Neural cell (in vitro differentiated cells): ENCODE results near the gene A1BG. TPM values are rescaled to one million over a fixed set of nuclear protein-coding genes. Genes with fewer than 3 reads are reported as not detected.

Experiments
- H2AFZ ChIP-seq: fragments of 200-600, 300-800 bp; sonication (generic), shearing (Covaris generic); 2 replicates; pipeline ENCODE4 v1.6.0; 2014; ENCODE audit warnings: low read depth, mild to moderate bottlenecking, antibody characterized with exemption, low read length, moderate library complexity
- H3F3A ChIP-seq: fragments of 200-600 bp; shearing (Covaris generic); 2 replicates; pipeline ENCODE4 v1.6.1; 2016; ENCODE audit warnings: mild to moderate bottlenecking, moderate library complexity, mixed read lengths, antibody characterized with exemption, low read length; ENCODE audit not compliant: insufficient read depth, poor library complexity, severe bottlenecking
- H3K27ac ChIP-seq: fragments of 200-600, 300-800 bp; sonication (generic), shearing (Covaris generic); 2 replicates; pipeline ENCODE4 v1.5.1; 2014; ENCODE audit warnings: mild to moderate bottlenecking, low read length, moderate library complexity
- H3K27me3 ChIP-seq: fragments of 300-800, 200-600 bp; sonication (generic), shearing (Covaris generic); 2 replicates; pipeline ENCODE4 v1.6.0; 2014; ENCODE audit warnings: mild to moderate bottlenecking, low read depth, low read length, moderate library complexity; ENCODE audit not compliant: insufficient read depth
- H3K36me3 ChIP-seq: fragments of 300-800, 200-600 bp; sonication (generic), shearing (Covaris generic); 2 replicates; pipeline ENCODE4 v1.5.1; 2014; ENCODE audit warnings: mild to moderate bottlenecking, antibody characterized with exemption, low read length, moderate library complexity; ENCODE audit not compliant: insufficient read depth
- H3K4me2 ChIP-seq: fragments of 300-800, 200-600 bp; sonication (generic), shearing (Covaris generic); 2 replicates; pipeline ENCODE4 v1.6.0; 2014; ENCODE audit warnings: mild to moderate bottlenecking, low read length
- H3K4me3 ChIP-seq: fragments of 300-800, 200-600 bp; sonication (generic), shearing (Covaris generic); 2 replicates; pipeline ENCODE4 v1.5.1; 2014; ENCODE audit warnings: mild to moderate bottlenecking, low read length, moderate library complexity
- H3K79me2 ChIP-seq: fragments of 200-600 bp; shearing (Covaris generic); replicated peaks from 2 replicates; pipeline ENCODE4 v1.6.0; 2014; ENCODE audit warnings: mild to moderate bottlenecking, low read length, moderate library complexity; ENCODE audit not compliant: insufficient read depth
- H3K9ac ChIP-seq: fragments of 300-800, 200-600 bp; sonication (generic), shearing (Covaris generic); 2 replicates; pipeline ENCODE4 v1.6.1; 2016; ENCODE audit warnings: mild to moderate bottlenecking, low read length, mixed read lengths
- H3K9me2 ChIP-seq: fragments of 200-600 bp; shearing (Covaris generic); 2 replicates; pipeline ENCODE4 v1.6.1; 2016; ENCODE audit warnings: mild to moderate bottlenecking, low read length, mixed read lengths; ENCODE audit not compliant: insufficient read depth
- H3K9me3 ChIP-seq: fragments of 200-600, 300-800 bp; sonication (generic), shearing (Covaris generic); 2 replicates; pipeline ENCODE4 v1.6.1; 2016; ENCODE audit warnings: mild to moderate bottlenecking, mixed run types, low read length, moderate library complexity, mixed read lengths
- H4K20me1 ChIP-seq: fragments of 200-600 bp; shearing (Covaris generic); 2 replicates; pipeline ENCODE4 v1.6.1; 2016; ENCODE audit warnings: mild to moderate bottlenecking, mixed run types; ENCODE audit not compliant: insufficient read depth
- EP300 ChIP-seq: fragments of 450-650 bp; conservative IDR thresholded peaks from 2 replicates; pipeline ENCODE4 v1.6.1; 2014; ENCODE audit warnings: antibody characterized with exemption, mild to moderate bottlenecking, moderate library complexity; ENCODE audit not compliant: poor library complexity, severe bottlenecking
- EZH2 ChIP-seq: fragments of 200-600, 300-800 bp; shearing (Covaris generic), sonication (generic); IDR thresholded peaks from 2 replicates; pipeline ENCODE4 v1.6.1; 2014; ENCODE audit warnings: antibody characterized with exemption, low read length, borderline replicate concordance, mild to moderate bottlenecking; ENCODE audit not compliant: insufficient read depth, poor library complexity, severe bottlenecking
- MXI1 ChIP-seq: fragments of 450-650 bp; conservative IDR thresholded peaks from 2 replicates; pipeline ENCODE4 v1.6.1; 2014; ENCODE audit warnings: antibody characterized with exemption, mild to moderate bottlenecking; ENCODE audit not compliant: poor library complexity, severe bottlenecking
- POLR2AphosphoS5 ChIP-seq: IDR thresholded peaks from 2 replicates; pipeline ENCODE4 v1.6.1; 2012
- RAD21 ChIP-seq: fragments of 450-650 bp; conservative IDR thresholded peaks from 2 replicates; pipeline ENCODE4 v1.6.1; 2014; ENCODE audit warnings: antibody characterized with exemption, mild to moderate bottlenecking, moderate library complexity
- SMC3 ChIP-seq: fragments of 450-650 bp; conservative IDR thresholded peaks from 2 replicates; pipeline ENCODE4 v1.6.1; 2014; ENCODE audit warnings: antibody characterized with exemption, mild to moderate bottlenecking, moderate library complexity; ENCODE audit not compliant: poor library complexity
- TAF1 ChIP-seq: IDR thresholded peaks from 2 replicates; pipeline ENCODE4 v1.6.1; 2012; ENCODE audit warnings: low read depth
- polyA plus RNA-seq: library from polyadenylated mRNA; depleted of rRNA; stranded (reverse); fragments of >200 nt; gene quantifications from 2 replicates; pipeline ENCODE4 v1.2.3, GENCODE V29; 2014
- TF ChIP-seq, protein P1 (sequence below): fragments of 450-650 bp; IDR thresholded peaks from 2 replicates; pipeline ENCODE4 v1.5.1; 2014; ENCODE audit warnings: antibody characterized with exemption, mild to moderate bottlenecking, moderate library complexity; ENCODE audit not compliant: poor library complexity, severe bottlenecking
- TF ChIP-seq, protein P2 (sequence below): IDR thresholded peaks from 2 replicates; pipeline ENCODE4 v1.6.1; 2012; ENCODE audit warnings: borderline replicate concordance

A1BG gene
- polyA plus RNA-seq, 1 donor from 2014 or later, result 40.0 TPM

DNA sequence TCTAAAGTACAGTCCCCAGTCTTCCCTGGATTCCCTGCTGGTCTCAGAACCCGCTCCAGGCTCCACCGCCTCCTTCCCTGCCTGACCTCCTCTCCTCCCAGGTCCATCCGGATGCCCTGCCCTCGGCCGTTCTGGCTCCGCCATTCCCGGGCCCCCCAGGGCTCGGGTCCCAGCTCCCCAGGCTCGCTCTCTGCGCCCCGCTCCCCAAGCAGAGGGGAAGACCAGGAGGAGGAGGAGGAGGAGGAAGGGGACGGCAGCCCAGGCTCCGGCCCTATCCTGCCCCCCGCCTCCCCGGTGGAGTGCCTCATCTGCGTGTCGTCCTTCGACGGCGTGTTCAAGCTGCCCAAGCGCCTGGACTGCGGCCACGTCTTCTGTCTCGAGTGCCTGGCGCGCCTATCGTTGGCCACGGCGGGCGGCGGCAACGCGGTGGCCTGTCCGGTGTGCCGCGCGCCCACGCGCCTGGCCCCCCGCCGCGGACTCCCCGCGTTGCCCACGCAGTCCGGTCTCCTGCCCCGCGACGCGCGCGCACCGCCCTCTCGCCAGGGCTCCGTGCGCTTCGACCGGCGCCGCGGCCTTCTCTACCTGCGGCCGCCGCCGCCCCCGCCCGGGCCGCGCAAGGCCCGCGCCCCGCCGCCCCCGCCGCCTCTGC lies 42.8 kb upstream of the A1BG start:
- Histone ChIP-seq H3K9me2 (no peaks in the 10 kb centered on the region), H3K9ac (no peak overlapping the region), H4K20me1 (no peaks in the 10 kb centered on the region), H3K4me3 (no peak overlapping the region), H3K79me2 (peaks cover 7% of the 10 kb centered on the region), H3K4me2 (no peak overlapping the region), H3K27me3 (no peaks in the 10 kb centered on the region), H3K9me3 (no peaks in the 10 kb centered on the region), H3F3A (no peaks in the 10 kb centered on the region), H2AFZ (no peak overlapping the region), H3K27ac (no peak overlapping the region), H3K36me3 (no peaks in the 10 kb centered on the region)
- TF ChIP-seq, protein P1, sequence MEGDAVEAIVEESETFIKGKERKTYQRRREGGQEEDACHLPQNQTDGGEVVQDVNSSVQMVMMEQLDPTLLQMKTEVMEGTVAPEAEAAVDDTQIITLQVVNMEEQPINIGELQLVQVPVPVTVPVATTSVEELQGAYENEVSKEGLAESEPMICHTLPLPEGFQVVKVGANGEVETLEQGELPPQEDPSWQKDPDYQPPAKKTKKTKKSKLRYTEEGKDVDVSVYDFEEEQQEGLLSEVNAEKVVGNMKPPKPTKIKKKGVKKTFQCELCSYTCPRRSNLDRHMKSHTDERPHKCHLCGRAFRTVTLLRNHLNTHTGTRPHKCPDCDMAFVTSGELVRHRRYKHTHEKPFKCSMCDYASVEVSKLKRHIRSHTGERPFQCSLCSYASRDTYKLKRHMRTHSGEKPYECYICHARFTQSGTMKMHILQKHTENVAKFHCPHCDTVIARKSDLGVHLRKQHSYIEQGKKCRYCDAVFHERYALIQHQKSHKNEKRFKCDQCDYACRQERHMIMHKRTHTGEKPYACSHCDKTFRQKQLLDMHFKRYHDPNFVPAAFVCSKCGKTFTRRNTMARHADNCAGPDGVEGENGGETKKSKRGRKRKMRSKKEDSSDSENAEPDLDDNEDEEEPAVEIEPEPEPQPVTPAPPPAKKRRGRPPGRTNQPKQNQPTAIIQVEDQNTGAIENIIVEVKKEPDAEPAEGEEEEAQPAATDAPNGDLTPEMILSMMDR, result no peak
- TF ChIP-seq RAD21 (no peak), EZH2 (no peak), SMC3 (no peak), TAF1 (no peak), POLR2AphosphoS5 (no peak), EP300 (no peak), MXI1 (no peak)
- TF ChIP-seq, protein P2, sequence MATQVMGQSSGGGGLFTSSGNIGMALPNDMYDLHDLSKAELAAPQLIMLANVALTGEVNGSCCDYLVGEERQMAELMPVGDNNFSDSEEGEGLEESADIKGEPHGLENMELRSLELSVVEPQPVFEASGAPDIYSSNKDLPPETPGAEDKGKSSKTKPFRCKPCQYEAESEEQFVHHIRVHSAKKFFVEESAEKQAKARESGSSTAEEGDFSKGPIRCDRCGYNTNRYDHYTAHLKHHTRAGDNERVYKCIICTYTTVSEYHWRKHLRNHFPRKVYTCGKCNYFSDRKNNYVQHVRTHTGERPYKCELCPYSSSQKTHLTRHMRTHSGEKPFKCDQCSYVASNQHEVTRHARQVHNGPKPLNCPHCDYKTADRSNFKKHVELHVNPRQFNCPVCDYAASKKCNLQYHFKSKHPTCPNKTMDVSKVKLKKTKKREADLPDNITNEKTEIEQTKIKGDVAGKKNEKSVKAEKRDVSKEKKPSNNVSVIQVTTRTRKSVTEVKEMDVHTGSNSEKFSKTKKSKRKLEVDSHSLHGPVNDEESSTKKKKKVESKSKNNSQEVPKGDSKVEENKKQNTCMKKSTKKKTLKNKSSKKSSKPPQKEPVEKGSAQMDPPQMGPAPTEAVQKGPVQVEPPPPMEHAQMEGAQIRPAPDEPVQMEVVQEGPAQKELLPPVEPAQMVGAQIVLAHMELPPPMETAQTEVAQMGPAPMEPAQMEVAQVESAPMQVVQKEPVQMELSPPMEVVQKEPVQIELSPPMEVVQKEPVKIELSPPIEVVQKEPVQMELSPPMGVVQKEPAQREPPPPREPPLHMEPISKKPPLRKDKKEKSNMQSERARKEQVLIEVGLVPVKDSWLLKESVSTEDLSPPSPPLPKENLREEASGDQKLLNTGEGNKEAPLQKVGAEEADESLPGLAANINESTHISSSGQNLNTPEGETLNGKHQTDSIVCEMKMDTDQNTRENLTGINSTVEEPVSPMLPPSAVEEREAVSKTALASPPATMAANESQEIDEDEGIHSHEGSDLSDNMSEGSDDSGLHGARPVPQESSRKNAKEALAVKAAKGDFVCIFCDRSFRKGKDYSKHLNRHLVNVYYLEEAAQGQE, result no peak

- H3F3A ChIP-seq, result no peaks in the 10 kb centered on the region
- H3K4me3 ChIP-seq, result no peak within 1 kb of the TSS
- H2AFZ ChIP-seq, result no peak within 1 kb of the TSS
- H3K27ac ChIP-seq, result no peak within 1 kb of the TSS
- H3K79me2 ChIP-seq, result peaks cover 2% of the 10 kb centered on the region
- no peaks in the 10 kb centered on the region for H3K9me3 ChIP-seq
- H4K20me1 ChIP-seq, result no peaks in the 10 kb centered on the region
- no peak for TF ChIP-seq EP300
- TF ChIP-seq POLR2AphosphoS5, result no peak
- no peak for TF ChIP-seq MXI1
- no peak for TF ChIP-seq RAD21
- no peak for TF ChIP-seq SMC3
- TF ChIP-seq, protein P1, result no peak
- TF ChIP-seq, protein P2, result no peak
- no peaks in the 10 kb centered on the region for H3K9me2 ChIP-seq
- H3K4me2 ChIP-seq, result no peak within 1 kb of the TSS
- no peaks in the 10 kb centered on the region for H3K36me3 ChIP-seq
- no peaks in the 10 kb centered on the region for H3K27me3 ChIP-seq
- H3K9ac ChIP-seq, result no peak within 1 kb of the TSS
Observed at GRCh38 chr19:58395220-58395978, 42.1 kb upstream of the A1BG start, which contains the start of gene RNF225. RNF225 (plus strand) TSS chr19:58395656; CDS start chr19:58396090, 434 bp downstream.
